ENCODE data around the gene GABRR3. TPM values are rescaled to one million over a fixed set of nuclear protein-coding genes. Genes with fewer than 3 reads are reported as not detected.
A peak's percentile ranks its signal among the peaks of the same experiment; 100 is the strongest.

Gene GABRR3
- total RNA-seq, 4 donors from 2014 or later, result not detected

- Histone ChIP-seq H3K36me3 (no peaks in the 10 kb centered on the region), H3K27ac (peak overlapping the region; percentile 91 to 99 (median 96)), H3K4me1 (peaks cover 21 to 28% of the 10 kb centered on the region in 2 donors), H3K27me3 (no peaks in the 10 kb centered on the region), H3K9me3 (no peaks in the 10 kb centered on the region), H3K4me3 (peak overlapping the region; percentile 66 to 93 (median 82))
- ATAC-seq, result no peak
- intact Hi-C loops (cut with DNase I; ENCODE audit: low total_unique reads), result loop anchor here (2.0 to 5.0 kb wide), 2 partner anchors 49 to 150 kb away; partner anchors contain the start of gene CRYBG3
- DNase-seq, result no peak
- in situ Hi-C loops (cut with MboI; ENCODE audit: low sequenced_read_pairs in 4 of 4), result no loop called here
- TF ChIP-seq POLR2A (IDR thresholded peaks at IDR 0.05) (no peak), CTCF (IDR thresholded peaks at IDR 0.05 in 4 of 5, conservative IDR thresholded peaks at IDR 0.05 in 1 of 5) (no peak)
These were observed 62.1 kb downstream of the GABRR3 start for GRCh38 chr3:97972976-97973375.

- Histone ChIP-seq H3K36me3 (no peaks in the 10 kb centered on the region), H3K4me1 (peaks cover 21 to 28% of the 10 kb centered on the region in 2 donors), H3K9me3 (no peaks in the 10 kb centered on the region), H3K27me3 (no peaks in the 10 kb centered on the region), H3K4me3 (peak within 1 kb of the TSS; percentile 66 to 93 (median 82)), H3K27ac (peak within 1 kb of the TSS; percentile 91 to 99 (median 96))
- peak; percentile 68 to 76 for DNase-seq
- ATAC-seq, result peak; percentile 89 to 90
- in situ Hi-C loops (cut with MboI; ENCODE audit: low sequenced_read_pairs in 4 of 4), result no loop called here
- intact Hi-C loops (cut with DNase I; ENCODE audit: low total_unique reads), result loop anchor here (2.0 to 5.0 kb wide), 2 partner anchors 50 to 149 kb away; partner anchors contain the start of gene CRYBG3
- peak; percentile 89 to 94 for TF ChIP-seq POLR2A (IDR thresholded peaks at IDR 0.05)
- TF ChIP-seq CTCF (IDR thresholded peaks at IDR 0.05 in 4 of 5, conservative IDR thresholded peaks at IDR 0.05 in 1 of 5), result peak in 2 of 5 experiments; percentile 23 to 33
These were observed 63.2 kb downstream of the GABRR3 start, which contains the start of gene RIOX2 for GRCh38 chr3:97971679-97972567. Gene RIOX2 (minus strand): TSS chr3:97972431. CDS start chr3:97967593, 4,838 bp downstream.

- peak overlapping the region; percentile 91 to 99 (median 96) for H3K27ac ChIP-seq
- DNase-seq (no peak), ATAC-seq (no peak)
- intact Hi-C loops (cut with DNase I; ENCODE audit: low total_unique reads), result loop anchor here (5.0 kb wide), 1 partner anchor 51 kb away; no protein-coding TSS in a partner anchor
- in situ Hi-C loops (cut with MboI; ENCODE audit: low sequenced_read_pairs in 4 of 4), result no loop called here
- H3K9me3 ChIP-seq, result no peaks in the 10 kb centered on the region
- peaks cover 21 to 28% of the 10 kb centered on the region in 2 donors for H3K4me1 ChIP-seq
- H3K27me3 ChIP-seq, result no peaks in the 10 kb centered on the region
- TF ChIP-seq POLR2A (IDR thresholded peaks at IDR 0.05), result no peak
- TF ChIP-seq CTCF (IDR thresholded peaks at IDR 0.05 in 4 of 5, conservative IDR thresholded peaks at IDR 0.05 in 1 of 5), result no peak
- H3K36me3 ChIP-seq, result no peaks in the 10 kb centered on the region
- peak overlapping the region; percentile 66 to 93 (median 82) for H3K4me3 ChIP-seq
These were observed 64.0 kb downstream of the GABRR3 start for GRCh38 chr3:97970956-97971620.

- peaks cover 21 to 28% of the 10 kb centered on the region in 2 donors for H3K4me1 ChIP-seq
- intact Hi-C loops (cut with DNase I; ENCODE audit: low total_unique reads) (loop anchor here (5.0 kb wide), 1 partner anchor 52 kb away; no protein-coding TSS in a partner anchor), in situ Hi-C loops (cut with MboI; ENCODE audit: low sequenced_read_pairs in 4 of 4) (no loop called here)
- TF ChIP-seq CTCF (IDR thresholded peaks at IDR 0.05 in 4 of 5, conservative IDR thresholded peaks at IDR 0.05 in 1 of 5) (no peak), POLR2A (IDR thresholded peaks at IDR 0.05) (no peak)
- no peaks in the 10 kb centered on the region for H3K27me3 ChIP-seq
- H3K9me3 ChIP-seq, result no peaks in the 10 kb centered on the region
- ATAC-seq (no peak), DNase-seq (no peak)
- H3K36me3 ChIP-seq, result no peaks in the 10 kb centered on the region
- H3K4me3 ChIP-seq, result no peak overlapping the region
- H3K27ac ChIP-seq, result peak overlapping the region; percentile 91 to 99 (median 96)
These were observed 65.0 kb downstream of the GABRR3 start for GRCh38 chr3:97970156-97970555.

Measured in gastrocnemius medialis (tissue), 4 donors.